GM12864 (cell line): ENCODE results near the gene SORCS2.
"Not testable (repeated sequence)": the region's sequence is repeated elsewhere in the genome, so short reads cannot be mapped to it uniquely, and the experiment has no call there.

ENCODE experiments used
- DNase-seq: peaks from one replicate; pipeline ENCODE4 v3.0.0-alpha.2; 2011; ENCODE audit warnings: low read depth
- H3K4me3 ChIP-seq: 2 replicates; pipeline ENCODE4 v1.5.1; 2011; ENCODE audit warnings: mild to moderate bottlenecking, low read depth, low read length, control low read depth
- CTCF ChIP-seq: IDR thresholded peaks from 2 replicates; pipeline ENCODE4 v1.5.1; 2011; ENCODE audit warnings: low read depth, mild to moderate bottlenecking, moderate library complexity, low read length, control low read depth, inconsistent platforms; ENCODE audit errors: missing control alignments

SORCS2 gene

DNA sequence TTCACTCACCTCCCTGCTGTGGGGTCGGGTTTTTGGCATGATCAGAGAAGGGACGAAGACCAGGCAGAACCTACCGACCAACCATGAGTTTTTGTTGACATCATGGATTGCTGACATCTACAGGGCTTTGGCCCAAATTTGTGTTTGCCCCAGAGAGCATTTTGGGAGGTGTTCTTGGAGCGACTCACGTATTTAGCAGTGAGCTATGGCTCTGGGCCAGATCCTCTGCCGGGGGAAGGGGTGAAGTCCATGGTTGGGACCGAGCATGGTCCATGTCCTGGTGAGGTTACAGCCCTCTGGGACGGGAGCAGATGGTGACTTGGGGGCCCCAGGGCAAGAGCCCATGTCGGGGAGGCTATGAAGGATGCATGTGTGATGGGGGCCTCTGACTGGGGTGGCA is 17.4 kb downstream of the SORCS2 start:
- TF ChIP-seq CTCF = no peak
- H3K4me3 ChIP-seq = no peak overlapping the region
- no peak for DNase-seq

DNA sequence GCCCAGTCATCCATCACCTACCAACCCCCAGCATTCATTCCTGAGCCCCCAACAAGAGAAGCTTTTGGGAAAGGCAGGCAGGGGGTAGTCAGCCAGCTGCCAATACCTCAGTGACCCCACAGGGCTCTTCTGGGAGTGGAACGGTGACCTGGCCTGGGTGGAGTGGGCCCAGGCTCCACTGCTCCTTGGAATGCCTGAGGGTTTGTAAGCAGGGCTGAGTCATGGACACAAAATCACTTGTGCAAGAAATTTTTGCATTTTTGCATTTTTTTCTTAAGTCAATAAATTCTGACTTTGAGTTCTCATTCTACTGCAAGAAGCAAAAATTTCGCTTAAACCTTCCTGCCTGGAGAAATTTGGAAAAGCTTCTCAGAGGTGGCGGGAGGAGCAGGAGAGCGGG is 18.5 kb downstream of the SORCS2 start:
- no peak overlapping the region for H3K4me3 ChIP-seq
- no peak for DNase-seq
- TF ChIP-seq CTCF = no peak

DNA sequence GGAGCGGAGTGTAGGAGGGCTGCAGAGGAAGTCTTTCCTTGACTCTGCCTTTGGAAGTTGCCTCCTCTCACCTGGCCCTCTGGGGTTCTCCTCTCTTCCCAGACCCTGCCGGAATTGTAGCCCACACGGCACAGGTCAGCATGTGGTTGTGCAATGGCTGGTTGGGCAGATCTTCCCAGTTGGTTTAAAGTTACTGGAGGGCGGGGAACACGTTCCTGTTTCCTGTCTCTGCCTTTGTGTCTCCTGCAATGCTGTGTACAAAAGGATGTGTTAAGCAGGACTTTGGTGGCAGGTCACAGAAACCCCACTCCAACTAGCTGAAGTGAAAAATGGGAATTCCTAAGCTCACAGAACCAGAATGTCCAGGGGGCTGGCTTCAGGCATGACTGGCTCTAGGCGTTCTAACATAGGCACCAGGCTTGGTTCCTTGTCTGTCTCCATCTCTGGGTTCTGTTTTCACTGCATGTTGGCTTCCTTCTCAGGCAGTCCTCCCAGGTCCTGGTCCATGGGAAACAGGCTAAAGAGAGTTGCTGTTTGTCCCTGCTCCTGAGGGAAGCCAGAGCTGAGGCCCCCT is 19.9 kb downstream of the SORCS2 start:
- TF ChIP-seq CTCF = no peak
- no peak overlapping the region for H3K4me3 ChIP-seq
- no peak for DNase-seq

- H3K4me3 ChIP-seq = no peak overlapping the region
- TF ChIP-seq CTCF = no peak
- no peak for DNase-seq
Measured at GRCh38 chr4:7212921-7213320, 20.6 kb downstream of the SORCS2 start.

- no peak overlapping the region for H3K4me3 ChIP-seq
Measured at GRCh38 chr4:7213807-7214206, 21.5 kb downstream of the SORCS2 start.

GRCh38 chr4:7214359-7214758 is 22.0 kb downstream of the SORCS2 start:
- no peak for TF ChIP-seq CTCF
- H3K4me3 ChIP-seq = no peak overlapping the region
- DNase-seq = no peak

More at GRCh38 chr4:7213807-7214206, 21.5 kb downstream of the SORCS2 start:
- no peak for DNase-seq
- no peak for TF ChIP-seq CTCF

DNA sequence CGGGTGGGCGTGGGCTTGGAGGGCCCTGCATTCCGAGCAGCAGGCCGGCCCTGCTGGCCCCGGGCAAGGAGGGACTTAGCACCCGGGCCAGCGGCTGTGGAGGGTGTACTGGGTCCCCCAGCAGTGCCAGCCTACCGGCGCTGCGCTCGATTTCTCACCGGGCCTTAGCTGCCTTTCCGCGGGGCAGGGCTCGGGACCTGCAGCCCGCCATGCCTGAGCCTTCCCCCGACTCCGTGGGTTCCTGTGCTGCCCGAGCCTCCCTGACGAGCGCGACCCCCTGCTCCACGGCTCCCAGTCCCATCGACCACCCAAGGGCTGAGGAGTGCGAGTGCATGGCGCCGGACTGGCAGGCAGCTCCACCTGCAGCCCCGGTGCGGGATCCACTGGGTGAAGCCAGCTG is 22.8 kb downstream of the SORCS2 start:
- H3K4me3 ChIP-seq, DNase-seq: not testable (repeated sequence)
